ENCODE measurements around the gene TCF7L2. TPM values are rescaled to one million over a fixed set of nuclear protein-coding genes. Genes with fewer than 3 reads are reported as not detected.

The TCF7L2 gene
- total and polyA plus RNA-seq, 9 donors = 14.9 to 77.3 (median 51.5) TPM

GRCh38 chr10:113041324-113041723 lies 91.3 kb downstream of the TCF7L2 start:
- no CpG with 5 or more reads among the region's 1 CpG for WGBS (ENCODE audit: insufficient coverage)
- no peak overlapping the region for H3K27ac ChIP-seq (ENCODE audit: low read length)
- H3K4me1 ChIP-seq (ENCODE audit: control insufficient read depth, insufficient read depth, low read length) = peaks cover 11% of the 10 kb centered on the region
- peaks cover 27% of the 10 kb centered on the region for H3K36me3 ChIP-seq (ENCODE audit: control insufficient read depth, insufficient read depth, low read length)
- no peaks in the 10 kb centered on the region for H3K9me3 ChIP-seq (replicated peaks; ENCODE audit: control insufficient read depth, low read depth, low read length)
- DNase-seq = no peak
- H3K4me3 ChIP-seq (ENCODE audit: low read length) = no peak overlapping the region
- no peaks in the 10 kb centered on the region for H3K27me3 ChIP-seq (ENCODE audit: control insufficient read depth, insufficient read depth, low read length)

GRCh38 chr10:113041841-113042750 lies 92.0 kb downstream of the TCF7L2 start:
- H3K9me3 ChIP-seq (replicated peaks; ENCODE audit: control insufficient read depth, low read depth, low read length) = no peaks in the 10 kb centered on the region
- peaks cover 27% of the 10 kb centered on the region for H3K36me3 ChIP-seq (ENCODE audit: control insufficient read depth, insufficient read depth, low read length)
- no peak overlapping the region for H3K4me3 ChIP-seq (ENCODE audit: low read length)
- H3K4me1 ChIP-seq (ENCODE audit: control insufficient read depth, insufficient read depth, low read length) = peaks cover 7% of the 10 kb centered on the region
- no peaks in the 10 kb centered on the region for H3K27me3 ChIP-seq (ENCODE audit: control insufficient read depth, insufficient read depth, low read length)
- no peak overlapping the region for H3K27ac ChIP-seq (ENCODE audit: low read length)
- 90% methylated on average over 2 of the region's 5 CpGs for WGBS (ENCODE audit: insufficient coverage)
- no peak for DNase-seq

GRCh38 chr10:113042868-113043267 lies 92.8 kb downstream of the TCF7L2 start:
- H3K4me3 ChIP-seq (ENCODE audit: low read length) = no peak overlapping the region
- no peaks in the 10 kb centered on the region for H3K27me3 ChIP-seq (ENCODE audit: control insufficient read depth, insufficient read depth, low read length)
- DNase-seq = no peak
- H3K27ac ChIP-seq (ENCODE audit: low read length) = no peak overlapping the region
- peaks cover 27% of the 10 kb centered on the region for H3K36me3 ChIP-seq (ENCODE audit: control insufficient read depth, insufficient read depth, low read length)
- H3K4me1 ChIP-seq (ENCODE audit: control insufficient read depth, insufficient read depth, low read length) = peaks cover 9% of the 10 kb centered on the region
- WGBS (ENCODE audit: insufficient coverage) = no CpG with 5 or more reads among the region's 7 CpGs
- H3K9me3 ChIP-seq (replicated peaks; ENCODE audit: control insufficient read depth, low read depth, low read length) = no peaks in the 10 kb centered on the region

- Histone ChIP-seq H3K27ac (ENCODE audit: low read length) (no peak overlapping the region), H3K4me1 (ENCODE audit: control insufficient read depth, insufficient read depth, low read length) (peaks cover 13% of the 10 kb centered on the region), H3K4me3 (ENCODE audit: low read length) (no peak overlapping the region), H3K36me3 (ENCODE audit: control insufficient read depth, insufficient read depth, low read length) (peaks cover 24% of the 10 kb centered on the region), H3K9me3 (replicated peaks; ENCODE audit: control insufficient read depth, low read depth, low read length) (no peaks in the 10 kb centered on the region), H3K27me3 (ENCODE audit: control insufficient read depth, insufficient read depth, low read length) (no peaks in the 10 kb centered on the region)
- no peak for DNase-seq
- WGBS (ENCODE audit: insufficient coverage) = 81% methylated on average over 8 of the region's 12 CpGs
These were observed 94.1 kb downstream of the TCF7L2 start for GRCh38 chr10:113044016-113044755.

GRCh38 chr10:113045147-113046055 lies 95.4 kb downstream of the TCF7L2 start:
- H3K36me3 ChIP-seq (ENCODE audit: control insufficient read depth, insufficient read depth, low read length) = peaks cover 30% of the 10 kb centered on the region
- no peak overlapping the region for H3K4me3 ChIP-seq (ENCODE audit: low read length)
- H3K27me3 ChIP-seq (ENCODE audit: control insufficient read depth, insufficient read depth, low read length) = no peaks in the 10 kb centered on the region
- WGBS (ENCODE audit: insufficient coverage) = 82% methylated on average over 3 of the region's 10 CpGs
- no peaks in the 10 kb centered on the region for H3K9me3 ChIP-seq (replicated peaks; ENCODE audit: control insufficient read depth, low read depth, low read length)
- DNase-seq = no peak
- peaks cover 19% of the 10 kb centered on the region for H3K4me1 ChIP-seq (ENCODE audit: control insufficient read depth, insufficient read depth, low read length)
- no peak overlapping the region for H3K27ac ChIP-seq (ENCODE audit: low read length)

- no peaks in the 10 kb centered on the region for H3K27me3 ChIP-seq (ENCODE audit: control insufficient read depth, insufficient read depth, low read length)
- H3K9me3 ChIP-seq (replicated peaks; ENCODE audit: control insufficient read depth, low read depth, low read length) = no peaks in the 10 kb centered on the region
- H3K36me3 ChIP-seq (ENCODE audit: control insufficient read depth, insufficient read depth, low read length) = peaks cover 24% of the 10 kb centered on the region
- no CpG with 5 or more reads among the region's 4 CpGs for WGBS (ENCODE audit: insufficient coverage)
- H3K27ac ChIP-seq (ENCODE audit: low read length) = no peak overlapping the region
- no peak for DNase-seq
- H3K4me3 ChIP-seq (ENCODE audit: low read length) = no peak overlapping the region
- H3K4me1 ChIP-seq (ENCODE audit: control insufficient read depth, insufficient read depth, low read length) = peaks cover 17% of the 10 kb centered on the region
These were observed 97.1 kb downstream of the TCF7L2 start for GRCh38 chr10:113047151-113047550.

- DNase-seq = no peak
- WGBS (ENCODE audit: insufficient coverage) = 25% methylated on average over 4 of the region's 5 CpGs
- no peaks in the 10 kb centered on the region for H3K27me3 ChIP-seq (ENCODE audit: control insufficient read depth, insufficient read depth, low read length)
- peaks cover 17% of the 10 kb centered on the region for H3K4me1 ChIP-seq (ENCODE audit: control insufficient read depth, insufficient read depth, low read length)
- no peak overlapping the region for H3K27ac ChIP-seq (ENCODE audit: low read length)
- H3K9me3 ChIP-seq (replicated peaks; ENCODE audit: control insufficient read depth, low read depth, low read length) = no peaks in the 10 kb centered on the region
- H3K36me3 ChIP-seq (ENCODE audit: control insufficient read depth, insufficient read depth, low read length) = peaks cover 20% of the 10 kb centered on the region
- H3K4me3 ChIP-seq (ENCODE audit: low read length) = no peak overlapping the region
These were observed 97.5 kb downstream of the TCF7L2 start for GRCh38 chr10:113047605-113047962.

GRCh38 chr10:113047963-113048781 lies 98.1 kb downstream of the TCF7L2 start:
- Histone ChIP-seq H3K9me3 (replicated peaks; ENCODE audit: control insufficient read depth, low read depth, low read length) (no peaks in the 10 kb centered on the region), H3K36me3 (ENCODE audit: control insufficient read depth, insufficient read depth, low read length) (peaks cover 20% of the 10 kb centered on the region), H3K4me1 (ENCODE audit: control insufficient read depth, insufficient read depth, low read length) (peaks cover 17% of the 10 kb centered on the region), H3K27me3 (ENCODE audit: control insufficient read depth, insufficient read depth, low read length) (no peaks in the 10 kb centered on the region), H3K27ac (ENCODE audit: low read length) (no peak overlapping the region), H3K4me3 (ENCODE audit: low read length) (no peak overlapping the region)
- no peak for DNase-seq
- 69% methylated on average over 2 of the region's 13 CpGs for WGBS (ENCODE audit: insufficient coverage)

GRCh38 chr10:113049881-113050280 lies 99.8 kb downstream of the TCF7L2 start:
- DNase-seq = no peak
- Histone ChIP-seq H3K9me3 (replicated peaks; ENCODE audit: control insufficient read depth, low read depth, low read length) (no peaks in the 10 kb centered on the region), H3K4me1 (ENCODE audit: control insufficient read depth, insufficient read depth, low read length) (peaks cover 17% of the 10 kb centered on the region), H3K27me3 (ENCODE audit: control insufficient read depth, insufficient read depth, low read length) (no peaks in the 10 kb centered on the region), H3K27ac (ENCODE audit: low read length) (no peak overlapping the region), H3K4me3 (ENCODE audit: low read length) (no peak overlapping the region), H3K36me3 (ENCODE audit: control insufficient read depth, insufficient read depth, low read length) (peaks cover 10% of the 10 kb centered on the region)
- WGBS (ENCODE audit: insufficient coverage) = 40% methylated on average over 3 of the region's 5 CpGs

Data from muscle of leg (tissue), 11 donors.